GM19351 (cell line): Measurements from ENCODE around the gene USP47.

Experiments
- ATAC-seq: cut with Tn5 transposase; IDR thresholded peaks from one replicate; pipeline ENCODE4 v1.9.1; 2021; ENCODE audit warnings: mild to moderate bottlenecking, moderate library complexity; ENCODE audit not compliant: unreplicated experiment

Gene USP47

DNA sequence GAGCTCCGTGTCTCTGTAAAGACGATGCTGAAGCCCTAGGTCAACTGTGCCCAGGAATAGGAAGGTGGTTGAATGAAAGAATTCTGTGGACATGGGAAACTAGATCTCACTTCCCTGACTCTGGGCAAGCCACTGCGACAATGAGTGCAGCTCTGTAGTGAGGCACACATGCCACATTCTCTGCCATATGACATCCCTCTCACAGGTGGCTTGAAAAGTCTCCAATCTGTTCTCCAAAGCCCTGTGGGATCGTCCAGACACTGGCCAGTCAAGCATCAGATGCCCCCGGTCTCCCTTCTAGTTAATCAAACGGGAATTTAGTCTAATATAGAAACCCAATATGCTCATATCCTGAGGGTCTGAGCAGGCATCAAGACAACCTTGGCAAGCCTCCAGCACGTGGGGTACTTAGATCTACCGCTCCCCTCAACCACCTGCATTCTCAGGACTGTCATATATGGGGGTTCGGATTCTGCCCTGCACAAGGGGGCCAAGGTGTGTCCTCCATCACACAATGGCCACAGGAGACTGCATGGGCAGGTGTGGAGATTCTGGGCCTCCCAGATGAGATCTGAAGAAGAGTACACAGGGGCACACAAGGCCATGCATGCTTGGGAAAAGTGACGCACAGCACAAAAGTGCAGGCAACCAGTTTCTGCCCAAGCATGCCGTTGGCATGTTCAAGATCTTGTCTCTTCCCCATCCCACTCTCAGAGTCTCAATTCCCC is 154.7 kb downstream of the USP47 start:
- no peak for ATAC-seq

DNA sequence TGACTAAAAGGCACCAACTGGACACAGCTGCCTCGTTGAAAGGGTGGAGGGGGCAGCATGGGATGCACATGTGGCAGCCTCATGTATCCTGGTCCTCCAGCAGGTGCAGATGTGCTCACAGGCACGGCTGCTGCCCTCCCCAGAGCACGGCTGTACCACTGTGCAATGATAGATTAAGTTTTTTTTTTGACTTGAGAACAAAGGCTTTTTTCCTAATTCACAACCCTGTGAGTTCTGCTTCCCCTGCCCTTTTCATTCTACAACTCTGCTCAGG is 155.2 kb downstream of the USP47 start:
- ATAC-seq = no peak

- ATAC-seq = no peak
Measured at GRCh38 chr11:11998091-11998781, 156.5 kb downstream of the USP47 start.

GRCh38 chr11:12001186-12001585 is 159.4 kb downstream of the USP47 start:
- no peak for ATAC-seq

DNA sequence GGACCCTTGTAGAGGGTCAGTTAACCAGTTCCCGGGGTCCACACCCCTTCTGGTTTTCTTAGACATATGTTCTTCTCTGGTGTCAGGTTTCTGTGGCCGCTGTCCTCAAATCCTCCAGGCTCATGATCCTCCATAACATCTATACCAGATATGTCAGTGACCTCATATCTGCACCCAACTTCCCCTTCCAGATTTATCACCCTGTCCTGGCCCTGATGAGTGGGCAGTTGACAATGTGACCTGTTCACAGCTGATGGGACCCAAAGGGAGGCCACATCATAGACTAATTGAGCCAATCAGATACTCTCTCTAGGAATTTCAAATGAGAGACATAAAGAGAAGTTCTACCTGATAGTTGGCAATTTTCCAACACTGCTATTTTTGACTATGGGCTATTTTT is 161.6 kb downstream of the USP47 start:
- ATAC-seq = no peak

- ATAC-seq = no peak
Measured at GRCh38 chr11:12003815-12004214, 162.0 kb downstream of the USP47 start.

DNA sequence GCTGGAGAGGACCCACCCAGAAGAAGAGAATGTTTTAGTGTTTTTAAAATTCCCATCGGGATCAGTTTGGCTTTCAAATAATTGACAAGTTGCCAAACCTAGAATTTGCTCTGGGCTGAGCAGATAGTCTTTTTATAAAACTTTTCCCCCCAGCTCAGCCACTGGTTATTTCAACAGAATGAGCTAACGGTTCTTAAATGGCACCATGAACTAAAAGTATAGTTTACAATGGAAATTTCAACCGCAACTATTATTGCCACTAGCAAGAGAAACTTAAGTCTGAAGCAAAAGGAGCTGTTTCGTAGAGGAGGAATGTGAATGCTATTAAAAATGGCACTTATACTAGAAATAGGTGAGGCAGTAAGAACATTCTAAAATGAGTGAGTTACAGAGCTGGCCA is 163.3 kb downstream of the USP47 start:
- ATAC-seq = no peak

DNA sequence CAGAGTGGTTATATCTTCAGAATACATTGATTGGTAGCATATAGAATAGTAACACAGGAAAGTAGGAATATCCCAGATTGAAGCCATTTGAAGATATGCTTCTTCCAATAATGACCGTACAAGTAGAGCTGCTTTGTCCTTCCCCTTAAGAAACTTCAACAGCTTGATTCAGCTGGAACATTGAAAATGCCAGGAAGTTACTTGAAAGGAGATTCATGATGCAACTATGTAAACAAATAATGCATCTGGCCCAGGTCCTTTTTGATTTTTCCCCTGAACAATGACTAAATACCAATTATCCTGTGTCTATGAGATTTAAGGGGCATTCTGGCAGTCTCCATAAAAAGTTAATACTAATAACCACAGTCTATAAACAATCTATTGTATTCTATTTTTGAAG is 163.7 kb downstream of the USP47 start:
- ATAC-seq = no peak

DNA sequence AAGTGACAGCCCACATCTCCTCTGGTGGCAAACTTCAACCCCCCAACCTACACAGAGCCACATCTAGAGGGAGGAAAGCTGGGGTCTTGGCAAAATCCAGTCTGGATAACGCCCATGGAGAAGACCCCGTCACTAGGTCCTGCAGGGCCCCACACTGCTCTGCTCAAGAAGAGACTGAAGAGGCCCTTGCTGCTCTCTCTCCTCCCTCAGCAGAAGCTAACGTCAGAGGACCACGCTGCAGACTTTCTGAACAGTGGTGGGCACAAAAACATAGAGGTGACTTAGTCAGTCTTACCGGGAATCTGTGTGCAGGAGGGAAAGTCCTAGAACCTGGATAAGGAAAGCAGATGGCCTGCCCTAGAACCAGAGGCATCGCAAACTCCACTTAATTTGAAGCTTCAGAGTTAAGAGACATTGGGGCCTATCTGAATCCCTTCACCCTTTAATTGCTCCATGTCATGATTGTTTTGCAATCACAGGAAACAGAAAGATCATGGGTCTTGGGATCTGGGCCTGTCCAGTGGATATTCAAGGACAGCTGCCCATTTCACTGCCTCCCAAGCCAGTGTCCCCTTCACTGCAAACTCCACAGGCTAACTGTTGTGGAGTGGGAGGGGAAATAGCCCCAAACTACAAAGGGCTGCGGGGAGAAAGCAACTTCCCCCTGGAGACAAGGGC is 164.9 kb downstream of the USP47 start:
- ATAC-seq = no peak

- no peak for ATAC-seq
Measured at GRCh38 chr11:12007230-12007593, 165.4 kb downstream of the USP47 start.

GRCh38 chr11:12007769-12008737 is 166.3 kb downstream of the USP47 start, which contains the start of gene DKK3:
Gene DKK3 (minus strand): TSS chr11:12008626. CDS start chr11:12008582, 44 bp downstream.
- ATAC-seq = no peak
